Neutrophil (primary cell): ENCODE data around the gene INAFM1.

Experiments
- H3K27ac ChIP-seq: fragments of 200-600 bp; sonication (generic); 2 replicates; pipeline ENCODE4 v1.5.1; 2016; ENCODE audit warnings: mild to moderate bottlenecking, moderate library complexity
- H3K27me3 ChIP-seq: fragments of 200-600 bp; sonication (generic); 2 replicates; pipeline ENCODE4 v1.6.0; 2016; ENCODE audit warnings: mild to moderate bottlenecking
- H3K36me3 ChIP-seq: fragments of 200-600 bp; sonication (generic); 2 replicates; pipeline ENCODE4 v1.5.1; 2017
- H3K4me1 ChIP-seq, 2 experiments: fragments of 200-600 bp in 1 of 2; sonication (generic) in 1 of 2; 1 replicate in 1 of 2; 2 replicates in 1 of 2; pipeline versions ENCODE4 v1.5.1 to v1.6.1; 2013 to 2016; ENCODE audit warnings: low read depth in 1 of 2, low read length in 1 of 2, mild to moderate bottlenecking in 1 of 2, moderate library complexity in 1 of 2; ENCODE audit not compliant: control insufficient read depth in 1 of 2, insufficient read depth in 1 of 2
- H3K4me3 ChIP-seq, 2 experiments: fragments of 200-600 bp in 1 of 2; sonication (generic) in 1 of 2; 1 replicate in 1 of 2; 2 replicates in 1 of 2; pipeline ENCODE4 v1.5.1; 2013 to 2016; ENCODE audit warnings: low read depth in 1 of 2, low read length in 1 of 2, mild to moderate bottlenecking in 1 of 2, moderate library complexity in 1 of 2
- H3K9me3 ChIP-seq: fragments of 200-600 bp; sonication (generic); 2 replicates; pipeline ENCODE4 v1.5.1; 2016
- CTCF ChIP-seq: fragments of 200-600 bp; sonication (generic); IDR thresholded peaks from 2 replicates; pipeline ENCODE4 v1.5.1; 2016; ENCODE audit warnings: antibody characterized with exemption

Gene INAFM1

DNA sequence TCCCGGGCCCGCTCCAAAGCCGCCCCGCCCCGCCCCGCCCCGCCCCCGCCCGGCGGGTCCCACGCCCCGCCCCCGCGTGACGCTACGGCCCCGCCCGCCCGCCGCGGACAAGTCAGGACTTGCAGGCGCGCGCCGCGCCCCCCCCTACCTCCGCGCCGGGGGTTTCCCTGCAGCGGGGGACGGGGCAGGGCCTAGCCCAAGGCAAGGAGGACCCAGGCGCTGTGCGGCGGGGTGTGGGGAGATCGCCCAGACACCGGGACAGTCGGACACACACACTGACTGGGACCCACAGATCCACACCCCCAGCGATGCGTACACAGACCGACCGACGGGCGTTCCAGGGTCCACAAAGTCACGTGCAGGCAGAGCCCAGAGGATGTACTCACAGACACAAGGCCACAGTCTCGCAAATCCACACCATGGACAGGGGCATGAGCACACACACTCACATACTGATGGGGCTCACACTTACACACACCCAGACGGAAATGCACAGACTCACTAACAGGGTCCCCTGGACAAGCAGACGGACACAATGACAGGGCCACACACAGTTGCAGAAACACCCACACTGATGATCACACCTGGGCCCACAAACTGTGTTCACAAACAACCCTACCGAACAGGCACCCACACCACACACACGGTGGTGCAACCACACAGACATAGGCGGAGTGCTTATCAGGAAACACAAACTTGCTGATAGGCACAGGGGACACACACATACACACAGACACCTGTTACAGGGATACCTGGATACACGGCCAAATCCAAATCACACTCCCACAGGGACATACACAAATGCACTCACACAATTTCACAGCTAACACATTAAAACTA, 43.2 kb upstream of the INAFM1 start:
- Histone ChIP-seq H3K27me3 (peaks cover 73% of the 10 kb centered on the region), H3K27ac (peak overlapping the region; percentile 95), H3K4me3 (peak overlapping the region; percentile 92 to 100), H3K4me1 (peaks cover 47 to 50% of the 10 kb centered on the region in 2 experiments), H3K9me3 (no peaks in the 10 kb centered on the region), H3K36me3 (peaks cover under 1% of the 10 kb centered on the region)
- peak; percentile 57 for TF ChIP-seq CTCF

GRCh38 chr19:47232422-47233211, 42.1 kb upstream of the INAFM1 start:
- no peak overlapping the region for H3K4me3 ChIP-seq
- H3K9me3 ChIP-seq: no peaks in the 10 kb centered on the region

GRCh38 chr19:47236072-47236675, 38.5 kb upstream of the INAFM1 start:
- no peak for TF ChIP-seq CTCF
- H3K36me3 ChIP-seq: no peaks in the 10 kb centered on the region

More at GRCh38 chr19:47232422-47233211, 42.1 kb upstream of the INAFM1 start:
- Histone ChIP-seq H3K27ac (no peak overlapping the region), H3K36me3 (no peaks in the 10 kb centered on the region), H3K27me3 (peaks cover 84% of the 10 kb centered on the region), H3K4me1 (peaks cover 35 to 38% of the 10 kb centered on the region in 2 experiments)
- no peak for TF ChIP-seq CTCF

GRCh38 chr19:47239152-47239551, 35.5 kb upstream of the INAFM1 start:
- no peak overlapping the region for H3K27ac ChIP-seq
- TF ChIP-seq CTCF: no peak
- H3K9me3 ChIP-seq: no peaks in the 10 kb centered on the region
- H3K27me3 ChIP-seq: peaks cover 96% of the 10 kb centered on the region
- peaks cover 31 to 34% of the 10 kb centered on the region in 2 experiments for H3K4me1 ChIP-seq
- H3K36me3 ChIP-seq: no peaks in the 10 kb centered on the region
- no peak overlapping the region for H3K4me3 ChIP-seq

More at GRCh38 chr19:47236072-47236675, 38.5 kb upstream of the INAFM1 start:
- Histone ChIP-seq H3K4me3 (no peak overlapping the region), H3K27ac (no peak overlapping the region), H3K9me3 (no peaks in the 10 kb centered on the region), H3K4me1 (peaks cover 18 to 24% of the 10 kb centered on the region in 2 experiments), H3K27me3 (peaks cover 100% of the 10 kb centered on the region)

GRCh38 chr19:47239610-47240296, 34.9 kb upstream of the INAFM1 start:
- Histone ChIP-seq H3K36me3 (no peaks in the 10 kb centered on the region), H3K9me3 (no peaks in the 10 kb centered on the region), H3K27me3 (peaks cover 91% of the 10 kb centered on the region), H3K4me3 (no peak overlapping the region), H3K4me1 (peaks cover 36 to 40% of the 10 kb centered on the region in 2 experiments), H3K27ac (no peak overlapping the region)
- TF ChIP-seq CTCF: no peak
